ENCODE measurements around the gene LPP. TPM values are rescaled to one million over a fixed set of nuclear protein-coding genes. Genes with fewer than 3 reads are reported as not detected.

The LPP gene
- total RNA-seq, 3 donors from 2014 or later (not counting 1 experiment from before 2014, with no cell fraction given): 137 to 163 (median 149) TPM

GRCh38 chr3:188875413-188875812, 721.5 kb downstream of the LPP start:
- H3K36me3 ChIP-seq (ENCODE audit: control insufficient read depth, insufficient read depth, low read length): peaks cover 33% of the 10 kb centered on the region
- peaks cover 12% of the 10 kb centered on the region for H3K36me3 Mint-ChIP-seq

GRCh38 chr3:188876370-188876769, 722.4 kb downstream of the LPP start:
- Mint-ChIP-seq H3K4me1 (no peaks in the 10 kb centered on the region), H3K36me3 (peaks cover 12% of the 10 kb centered on the region)
- intact Hi-C loops (cut with micrococcal nuclease): no loop called here

More at GRCh38 chr3:188875413-188875812, 721.5 kb downstream of the LPP start:
- no peaks in the 10 kb centered on the region for H3K4me1 Mint-ChIP-seq
- intact Hi-C loops (cut with micrococcal nuclease): no loop called here
- H3K27me3 Mint-ChIP-seq (ENCODE audit: low read depth in 2 of 2): no peaks in the 10 kb centered on the region
- Histone ChIP-seq H3K27me3 (ENCODE audit: control insufficient read depth, insufficient read depth, low read length) (no peaks in the 10 kb centered on the region), H3K4me3 (ENCODE audit: low read length) (no peak overlapping the region), H3K27ac (ENCODE audit: low read length) (no peak overlapping the region), H3K4me1 (ENCODE audit: control insufficient read depth, insufficient read depth, low read length) (no peaks in the 10 kb centered on the region), H3K9me3 (ENCODE audit: control insufficient read depth, insufficient read depth, low read length) (no peaks in the 10 kb centered on the region)
- ATAC-seq (no peak), DNase-seq (no peak)
- H3K4me3 Mint-ChIP-seq: no peak overlapping the region
- no peaks in the 10 kb centered on the region for H3K9me3 Mint-ChIP-seq
- WGBS (ENCODE audit: insufficient coverage): no CpG with 5 or more reads among the region's 1 CpG
- no peak overlapping the region for H3K27ac Mint-ChIP-seq
- no peak for TF ChIP-seq CTCF (IDR thresholded peaks at IDR 0.05)

GRCh38 chr3:188877381-188877780, 723.4 kb downstream of the LPP start:
- H3K36me3 Mint-ChIP-seq: peaks cover 12% of the 10 kb centered on the region
- H3K27me3 Mint-ChIP-seq (ENCODE audit: low read depth in 2 of 2): no peaks in the 10 kb centered on the region
- no peak overlapping the region for H3K27ac Mint-ChIP-seq
- no peaks in the 10 kb centered on the region for H3K9me3 Mint-ChIP-seq
- ATAC-seq: no peak
- no peak overlapping the region for H3K4me3 ChIP-seq (ENCODE audit: low read length)
- intact Hi-C loops (cut with micrococcal nuclease): no loop called here
- no peaks in the 10 kb centered on the region for H3K9me3 ChIP-seq (ENCODE audit: control insufficient read depth, insufficient read depth, low read length)
- H3K27me3 ChIP-seq (ENCODE audit: control insufficient read depth, insufficient read depth, low read length): no peaks in the 10 kb centered on the region
- peaks cover 35% of the 10 kb centered on the region for H3K36me3 ChIP-seq (ENCODE audit: control insufficient read depth, insufficient read depth, low read length)
- H3K27ac ChIP-seq (ENCODE audit: low read length): no peak overlapping the region
- no peaks in the 10 kb centered on the region for H3K4me1 ChIP-seq (ENCODE audit: control insufficient read depth, insufficient read depth, low read length)
- WGBS (ENCODE audit: insufficient coverage): 86% methylated on average over 3 of the region's 3 CpGs
- H3K4me3 Mint-ChIP-seq: no peak overlapping the region
- no peaks in the 10 kb centered on the region for H3K4me1 Mint-ChIP-seq
- no peak for DNase-seq
- TF ChIP-seq CTCF (IDR thresholded peaks at IDR 0.05): no peak

More at GRCh38 chr3:188876370-188876769, 722.4 kb downstream of the LPP start:
- no peak overlapping the region for H3K27ac Mint-ChIP-seq
- H3K36me3 ChIP-seq (ENCODE audit: control insufficient read depth, insufficient read depth, low read length): peaks cover 35% of the 10 kb centered on the region
- no peaks in the 10 kb centered on the region for H3K4me1 ChIP-seq (ENCODE audit: control insufficient read depth, insufficient read depth, low read length)
- no peaks in the 10 kb centered on the region for H3K27me3 ChIP-seq (ENCODE audit: control insufficient read depth, insufficient read depth, low read length)
- no peak overlapping the region for H3K4me3 ChIP-seq (ENCODE audit: low read length)
- H3K4me3 Mint-ChIP-seq: no peak overlapping the region
- H3K27me3 Mint-ChIP-seq (ENCODE audit: low read depth in 2 of 2): no peaks in the 10 kb centered on the region
- no peak for TF ChIP-seq CTCF (IDR thresholded peaks at IDR 0.05)
- no peak for DNase-seq
- no peaks in the 10 kb centered on the region for H3K9me3 Mint-ChIP-seq
- no peak overlapping the region for H3K27ac ChIP-seq (ENCODE audit: low read length)
- 90% methylated on average over 2 of the region's 3 CpGs for WGBS (ENCODE audit: insufficient coverage)
- no peak for ATAC-seq
- H3K9me3 ChIP-seq (ENCODE audit: control insufficient read depth, insufficient read depth, low read length): no peaks in the 10 kb centered on the region

- Histone ChIP-seq H3K27me3 (ENCODE audit: control insufficient read depth, insufficient read depth, low read length) (no peaks in the 10 kb centered on the region), H3K4me3 (ENCODE audit: low read length) (no peak overlapping the region), H3K9me3 (ENCODE audit: control insufficient read depth, insufficient read depth, low read length) (no peaks in the 10 kb centered on the region), H3K4me1 (ENCODE audit: control insufficient read depth, insufficient read depth, low read length) (no peaks in the 10 kb centered on the region), H3K27ac (ENCODE audit: low read length) (no peak overlapping the region), H3K36me3 (ENCODE audit: control insufficient read depth, insufficient read depth, low read length) (peaks cover 30% of the 10 kb centered on the region)
- Mint-ChIP-seq H3K9me3 (no peaks in the 10 kb centered on the region), H3K4me1 (no peaks in the 10 kb centered on the region), H3K27me3 (ENCODE audit: low read depth in 2 of 2) (no peaks in the 10 kb centered on the region), H3K27ac (no peak overlapping the region), H3K4me3 (no peak overlapping the region), H3K36me3 (peaks cover 12% of the 10 kb centered on the region)
- no peak for ATAC-seq
- WGBS (ENCODE audit: insufficient coverage): 100% methylated on average over 1 of the region's 2 CpGs
- TF ChIP-seq CTCF (IDR thresholded peaks at IDR 0.05): no peak
- no peak for DNase-seq
- intact Hi-C loops (cut with micrococcal nuclease): no loop called here
These were observed 724.1 kb downstream of the LPP start for GRCh38 chr3:188878076-188878475.
